ENCODE data around the gene SPDYC. TPM values are rescaled to one million over a fixed set of nuclear protein-coding genes. Genes with fewer than 3 reads are reported as not detected.

Gene SPDYC
- total and polyA plus RNA-seq, 2 of the 13 experiments (the other 11 are each of a cell fraction or from before 2014, with no cell fraction given) = 0.15 to 0.33 TPM

GRCh38 chr11:65121447-65121864 is 48.6 kb upstream of the SPDYC start (continued):
- no peak for TF ChIP-seq ZBTB40 (IDR thresholded peaks at IDR 0.05)
- TF ChIP-seq ZBTB40 (CRISPR knock-in tag; IDR thresholded peaks at IDR 0.05) = no peak
- no peak for TF ChIP-seq PATZ1 (CRISPR knock-in tag; IDR thresholded peaks at IDR 0.05)
- TF ChIP-seq ZNF547 (CRISPR knock-in tag; IDR thresholded peaks at IDR 0.05) = 0 out of 2 replicates have a peak, but pooled peaks have one; percentile 4
- TF ChIP-seq ZNF260 (CRISPR knock-in tag; IDR thresholded peaks at IDR 0.05; ENCODE audit: borderline replicate concordance, low read depth) = no peak
- 0 out of 2 replicates have a peak, but pooled peaks have one; percentile 37 for TF ChIP-seq ZNF576 (CRISPR knock-in tag; IDR thresholded peaks at IDR 0.05)
- no peak for TF ChIP-seq ARHGAP35 (CRISPR knock-in tag; IDR thresholded peaks at IDR 0.05; ENCODE audit: borderline replicate concordance)
- TF ChIP-seq BORCS8-MEF2B (CRISPR knock-in tag; IDR thresholded peaks at IDR 0.05) = peak; percentile 17; the same call in 1 of the 2 replicates
- TF ChIP-seq LBX2 (CRISPR knock-in tag; IDR thresholded peaks at IDR 0.05; ENCODE audit: borderline replicate concordance) = no peak
- 0 out of 2 replicates have a peak, but pooled peaks have one; percentile 54 for TF ChIP-seq ARID2 (CRISPR knock-in tag; IDR thresholded peaks at IDR 0.05; ENCODE audit: borderline replicate concordance)
- no peak for TF ChIP-seq TEAD2 (CRISPR knock-in tag; IDR thresholded peaks at IDR 0.05)
- no peak for TF ChIP-seq PITX1 (CRISPR knock-in tag; IDR thresholded peaks at IDR 0.05)
- 0 out of 2 replicates have a peak, but pooled peaks have one; percentile 4 for TF ChIP-seq ZXDC (CRISPR knock-in tag; IDR thresholded peaks at IDR 0.05)
- no peak for TF ChIP-seq ZFY (CRISPR knock-in tag; IDR thresholded peaks at IDR 0.05)
- TF ChIP-seq ZNF543 (CRISPR knock-in tag; IDR thresholded peaks at IDR 0.05) = 0 out of 2 replicates have a peak, but pooled peaks have one; percentile 0

Measured in HepG2 (cell line).